Putamen (tissue), 1 donor: ENCODE results near the gene SLC9A7.

Experiments
- DNase-seq: peaks from one replicate; pipeline ENCODE4 v3.0.0-alpha.2; 2016; ENCODE audit warnings: low spot score

The SLC9A7 gene

GRCh38 chrX:46647251-46647650, 111.7 kb downstream of the SLC9A7 start:
- DNase-seq, result no peak

- DNase-seq, result no peak
Observed at GRCh38 chrX:46645614-46646013, 113.3 kb downstream of the SLC9A7 start.

- DNase-seq, result no peak
Observed at GRCh38 chrX:46643636-46644035, 115.3 kb downstream of the SLC9A7 start.

GRCh38 chrX:46642145-46642544, 116.8 kb downstream of the SLC9A7 start:
- no peak for DNase-seq

GRCh38 chrX:46637938-46638337, 121.0 kb downstream of the SLC9A7 start:
- no peak for DNase-seq

GRCh38 chrX:46636223-46636622, 122.7 kb downstream of the SLC9A7 start:
- no peak for DNase-seq

GRCh38 chrX:46635186-46635585, 123.7 kb downstream of the SLC9A7 start:
- DNase-seq, result no peak

- DNase-seq, result no peak
Observed at GRCh38 chrX:46634577-46634976, 124.3 kb downstream of the SLC9A7 start.

- no peak for DNase-seq
Observed at GRCh38 chrX:46630141-46630540, 128.8 kb downstream of the SLC9A7 start.

GRCh38 chrX:46628460-46629371, 130.2 kb downstream of the SLC9A7 start:
- DNase-seq, result no peak

- DNase-seq, result no peak
Observed at GRCh38 chrX:46627711-46628419, 131.1 kb downstream of the SLC9A7 start.

- no peak for DNase-seq
Observed at GRCh38 chrX:46627062-46627461, 131.9 kb downstream of the SLC9A7 start.

GRCh38 chrX:46626566-46626965, 132.4 kb downstream of the SLC9A7 start:
- no peak for DNase-seq

- no peak for DNase-seq
Observed at GRCh38 chrX:46624090-46624786, 134.7 kb downstream of the SLC9A7 start.

- DNase-seq, result no peak
Observed at GRCh38 chrX:46621572-46621971, 137.3 kb downstream of the SLC9A7 start.

- no peak for DNase-seq
Observed at GRCh38 chrX:46620505-46620904, 138.4 kb downstream of the SLC9A7 start.

- DNase-seq, result no peak
Observed at GRCh38 chrX:46618947-46619346, 140.0 kb downstream of the SLC9A7 start.

- DNase-seq, result no peak
Observed at GRCh38 chrX:46617906-46618305, 141.0 kb downstream of the SLC9A7 start.

GRCh38 chrX:46611658-46612362, 147.1 kb downstream of the SLC9A7 start:
- no peak for DNase-seq

- no peak for DNase-seq
Observed at GRCh38 chrX:46610070-46610658, 148.8 kb downstream of the SLC9A7 start.

GRCh38 chrX:46607916-46608315, 151.0 kb downstream of the SLC9A7 start:
- DNase-seq, result no peak
